ENCODE data around the gene PWWP2B.

The PWWP2B gene

DNA sequence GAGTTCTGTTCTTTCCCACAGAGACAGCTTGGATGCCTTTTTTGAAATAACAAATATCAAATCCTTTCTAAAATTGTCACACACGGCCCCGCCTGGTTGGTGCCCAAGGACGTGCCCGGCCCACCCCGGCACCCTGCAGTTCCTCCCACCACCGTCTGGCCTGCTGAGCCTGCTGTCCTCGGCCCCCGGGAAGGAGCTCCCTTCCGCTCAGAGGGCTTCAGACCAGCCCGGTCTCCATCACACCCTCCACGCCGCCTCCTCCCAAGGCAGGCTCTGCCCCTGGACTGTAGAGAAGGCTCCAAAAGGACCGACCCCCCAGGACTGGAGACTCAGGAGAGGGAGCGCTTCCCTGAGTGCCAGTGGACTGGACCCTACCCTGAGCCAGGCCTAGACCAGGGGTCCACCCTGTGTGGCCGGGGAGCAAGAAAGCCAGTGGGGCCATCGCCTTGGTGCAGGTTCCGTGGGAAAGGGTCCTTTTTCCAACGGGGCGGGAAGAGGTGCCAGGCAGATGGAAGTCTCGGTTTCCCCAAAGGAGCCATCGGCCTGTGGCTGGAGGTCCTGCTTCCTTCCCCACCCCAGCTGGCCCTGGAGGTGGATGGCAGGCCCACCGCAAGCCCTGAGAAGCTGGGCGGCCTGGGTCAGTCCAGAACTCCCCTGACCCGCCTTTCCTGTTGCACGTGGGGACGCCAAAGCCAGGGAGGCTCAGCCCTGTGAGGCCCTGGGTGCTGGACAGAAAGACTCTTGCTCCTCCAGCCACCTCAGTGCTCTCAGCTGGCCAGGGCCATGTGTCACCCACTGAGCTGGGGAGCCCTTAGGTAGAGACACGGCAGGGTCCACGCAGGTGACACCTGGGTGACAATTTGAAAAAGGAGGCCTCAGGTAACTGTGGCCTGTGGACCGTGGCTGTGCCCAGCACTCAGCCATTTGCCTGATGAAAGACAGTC is 69.8 kb downstream of the PWWP2B start:
- no peak overlapping the region for H3K4me3 ChIP-seq (replicated peaks; ENCODE audit: low read depth, low read length)
- DNase-seq (ENCODE audit: low read depth): no peak
- TF ChIP-seq, protein P1, sequence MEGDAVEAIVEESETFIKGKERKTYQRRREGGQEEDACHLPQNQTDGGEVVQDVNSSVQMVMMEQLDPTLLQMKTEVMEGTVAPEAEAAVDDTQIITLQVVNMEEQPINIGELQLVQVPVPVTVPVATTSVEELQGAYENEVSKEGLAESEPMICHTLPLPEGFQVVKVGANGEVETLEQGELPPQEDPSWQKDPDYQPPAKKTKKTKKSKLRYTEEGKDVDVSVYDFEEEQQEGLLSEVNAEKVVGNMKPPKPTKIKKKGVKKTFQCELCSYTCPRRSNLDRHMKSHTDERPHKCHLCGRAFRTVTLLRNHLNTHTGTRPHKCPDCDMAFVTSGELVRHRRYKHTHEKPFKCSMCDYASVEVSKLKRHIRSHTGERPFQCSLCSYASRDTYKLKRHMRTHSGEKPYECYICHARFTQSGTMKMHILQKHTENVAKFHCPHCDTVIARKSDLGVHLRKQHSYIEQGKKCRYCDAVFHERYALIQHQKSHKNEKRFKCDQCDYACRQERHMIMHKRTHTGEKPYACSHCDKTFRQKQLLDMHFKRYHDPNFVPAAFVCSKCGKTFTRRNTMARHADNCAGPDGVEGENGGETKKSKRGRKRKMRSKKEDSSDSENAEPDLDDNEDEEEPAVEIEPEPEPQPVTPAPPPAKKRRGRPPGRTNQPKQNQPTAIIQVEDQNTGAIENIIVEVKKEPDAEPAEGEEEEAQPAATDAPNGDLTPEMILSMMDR (IDR thresholded peaks at IDR 0.05; ENCODE audit: low read length, missing control alignments): no peak

Measured in fibroblast of pulmonary artery (primary cell).